ENCODE measurements around the gene PARP1. TPM values are rescaled to one million over a fixed set of nuclear protein-coding genes. Genes with fewer than 3 reads are reported as not detected.
"Not testable (repeated sequence)": the region's sequence is repeated elsewhere in the genome, so short reads cannot be mapped to it uniquely, and the experiment has no call there.

The PARP1 gene
- total RNA-seq, 1 donor from 2014 or later, result 86.3 TPM

- no peak overlapping the region for H3K27ac Mint-ChIP-seq (ENCODE audit: unreplicated experiment)
- DNase-seq (ENCODE audit: extremely low spot score, unreplicated experiment), result no peak
- no peak for TF ChIP-seq CTCF (IDR thresholded peaks at IDR 0.05)
- H3K36me3 Mint-ChIP-seq (ENCODE audit: unreplicated experiment), result no peaks in the 10 kb centered on the region
- H3K4me3 Mint-ChIP-seq (ENCODE audit: unreplicated experiment), result no peak overlapping the region
- no peaks in the 10 kb centered on the region for H3K27me3 Mint-ChIP-seq (ENCODE audit: unreplicated experiment)
- peaks cover 5% of the 10 kb centered on the region for H3K4me1 Mint-ChIP-seq (ENCODE audit: unreplicated experiment)
- H3K9me3 Mint-ChIP-seq (ENCODE audit: unreplicated experiment), result no peaks in the 10 kb centered on the region
Observed at GRCh38 chr1:226429858-226430715, 22.2 kb upstream of the PARP1 start.

GRCh38 chr1:226428791-226429461, 21.0 kb upstream of the PARP1 start:
- DNase-seq (ENCODE audit: extremely low spot score, unreplicated experiment), result no peak
- Mint-ChIP-seq H3K4me1 (ENCODE audit: unreplicated experiment) (peaks cover 5% of the 10 kb centered on the region), H3K9me3 (ENCODE audit: unreplicated experiment) (no peaks in the 10 kb centered on the region), H3K27ac (ENCODE audit: unreplicated experiment) (no peak overlapping the region), H3K36me3 (ENCODE audit: unreplicated experiment) (no peaks in the 10 kb centered on the region), H3K4me3 (ENCODE audit: unreplicated experiment) (no peak overlapping the region), H3K27me3 (ENCODE audit: unreplicated experiment) (no peaks in the 10 kb centered on the region)
- no peak for TF ChIP-seq CTCF (IDR thresholded peaks at IDR 0.05)

GRCh38 chr1:226428348-226428747, 20.5 kb upstream of the PARP1 start:
- H3K9me3 Mint-ChIP-seq (ENCODE audit: unreplicated experiment), result no peaks in the 10 kb centered on the region
- peaks cover 5% of the 10 kb centered on the region for H3K4me1 Mint-ChIP-seq (ENCODE audit: unreplicated experiment)
- H3K4me3 Mint-ChIP-seq (ENCODE audit: unreplicated experiment), result no peak overlapping the region
- no peak overlapping the region for H3K27ac Mint-ChIP-seq (ENCODE audit: unreplicated experiment)
- TF ChIP-seq CTCF (IDR thresholded peaks at IDR 0.05), result no peak
- H3K36me3 Mint-ChIP-seq (ENCODE audit: unreplicated experiment), result no peaks in the 10 kb centered on the region
- no peaks in the 10 kb centered on the region for H3K27me3 Mint-ChIP-seq (ENCODE audit: unreplicated experiment)
- DNase-seq (ENCODE audit: extremely low spot score, unreplicated experiment), result no peak

GRCh38 chr1:226427131-226427530, 19.2 kb upstream of the PARP1 start:
- H3K9me3 Mint-ChIP-seq (ENCODE audit: unreplicated experiment), result no peaks in the 10 kb centered on the region
- no peaks in the 10 kb centered on the region for H3K36me3 Mint-ChIP-seq (ENCODE audit: unreplicated experiment)
- no peak overlapping the region for H3K27ac Mint-ChIP-seq (ENCODE audit: unreplicated experiment)
- TF ChIP-seq CTCF (IDR thresholded peaks at IDR 0.05), result no peak
- H3K4me1 Mint-ChIP-seq (ENCODE audit: unreplicated experiment), result peaks cover 5% of the 10 kb centered on the region
- no peak for DNase-seq (ENCODE audit: extremely low spot score, unreplicated experiment)
- H3K27me3 Mint-ChIP-seq (ENCODE audit: unreplicated experiment), result no peaks in the 10 kb centered on the region
- H3K4me3 Mint-ChIP-seq (ENCODE audit: unreplicated experiment), result no peak overlapping the region

- not testable (repeated sequence) for H3K4me1 Mint-ChIP-seq (ENCODE audit: unreplicated experiment); H3K27me3 Mint-ChIP-seq (ENCODE audit: unreplicated experiment); DNase-seq (ENCODE audit: extremely low spot score, unreplicated experiment); H3K9me3 Mint-ChIP-seq (ENCODE audit: unreplicated experiment); H3K4me3 Mint-ChIP-seq (ENCODE audit: unreplicated experiment); H3K36me3 Mint-ChIP-seq (ENCODE audit: unreplicated experiment); H3K27ac Mint-ChIP-seq (ENCODE audit: unreplicated experiment)
Observed at GRCh38 chr1:226426395-226426794, 18.5 kb upstream of the PARP1 start.
